ENCODE results near the gene MUC21.

MUC21 gene

DNA sequence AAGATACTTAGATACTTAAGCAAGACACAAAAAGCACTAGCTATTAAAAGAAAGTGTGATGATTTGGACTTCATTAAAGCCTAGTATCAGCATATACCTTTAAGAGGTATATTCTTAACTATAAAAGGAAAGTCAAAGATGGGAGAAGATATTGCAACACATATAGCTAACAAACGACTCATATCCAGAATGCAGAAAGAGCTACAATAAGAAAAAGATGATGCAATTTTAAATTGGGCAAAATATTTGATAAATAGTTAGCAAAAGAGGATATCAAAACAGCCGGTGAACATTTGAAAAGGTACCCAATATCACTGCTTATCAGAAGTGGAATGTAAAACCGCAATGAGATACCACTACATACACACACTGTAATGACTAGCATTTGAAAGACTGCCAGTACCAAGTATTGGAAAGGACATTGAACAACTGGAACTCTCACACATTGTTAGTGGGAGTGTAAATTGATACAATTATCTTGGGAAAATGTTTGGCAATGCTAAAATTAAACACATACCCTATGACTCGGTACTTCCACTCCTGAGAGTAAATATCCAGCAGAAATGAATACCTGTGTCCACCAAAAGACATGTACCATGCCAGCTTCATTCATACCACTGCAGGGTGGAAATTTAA is 52.5 kb downstream of the MUC21 start:
- H3K36me3 ChIP-seq (ENCODE audit: insufficient read depth, low read length): no peaks in the 10 kb centered on the region
- H3K4me3 ChIP-seq (ENCODE audit: low read length, poor library complexity, severe bottlenecking): no peak overlapping the region
- no peaks in the 10 kb centered on the region for H3K9me2 ChIP-seq (replicated peaks; ENCODE audit: low read depth, low read length)
- no peak overlapping the region for H2AFZ ChIP-seq (ENCODE audit: low read length)
- no peaks in the 10 kb centered on the region for H4K20me1 ChIP-seq (ENCODE audit: insufficient read depth, low read length, poor library complexity, severe bottlenecking)
- H3K79me2 ChIP-seq (ENCODE audit: insufficient read depth, low read length): no peaks in the 10 kb centered on the region
- TF ChIP-seq, protein P1, sequence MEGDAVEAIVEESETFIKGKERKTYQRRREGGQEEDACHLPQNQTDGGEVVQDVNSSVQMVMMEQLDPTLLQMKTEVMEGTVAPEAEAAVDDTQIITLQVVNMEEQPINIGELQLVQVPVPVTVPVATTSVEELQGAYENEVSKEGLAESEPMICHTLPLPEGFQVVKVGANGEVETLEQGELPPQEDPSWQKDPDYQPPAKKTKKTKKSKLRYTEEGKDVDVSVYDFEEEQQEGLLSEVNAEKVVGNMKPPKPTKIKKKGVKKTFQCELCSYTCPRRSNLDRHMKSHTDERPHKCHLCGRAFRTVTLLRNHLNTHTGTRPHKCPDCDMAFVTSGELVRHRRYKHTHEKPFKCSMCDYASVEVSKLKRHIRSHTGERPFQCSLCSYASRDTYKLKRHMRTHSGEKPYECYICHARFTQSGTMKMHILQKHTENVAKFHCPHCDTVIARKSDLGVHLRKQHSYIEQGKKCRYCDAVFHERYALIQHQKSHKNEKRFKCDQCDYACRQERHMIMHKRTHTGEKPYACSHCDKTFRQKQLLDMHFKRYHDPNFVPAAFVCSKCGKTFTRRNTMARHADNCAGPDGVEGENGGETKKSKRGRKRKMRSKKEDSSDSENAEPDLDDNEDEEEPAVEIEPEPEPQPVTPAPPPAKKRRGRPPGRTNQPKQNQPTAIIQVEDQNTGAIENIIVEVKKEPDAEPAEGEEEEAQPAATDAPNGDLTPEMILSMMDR (conservative IDR thresholded peaks at IDR 0.05; ENCODE audit: low read length): no peak
- no peak for TF ChIP-seq EZH2phosphoT487 (IDR thresholded peaks at IDR 0.05; ENCODE audit: borderline replicate concordance)
- no peaks in the 10 kb centered on the region for H3K27me3 ChIP-seq (ENCODE audit: insufficient read depth, low read length, poor library complexity, severe bottlenecking)
- no peak overlapping the region for H3K4me2 ChIP-seq (ENCODE audit: low read depth, low read length, poor library complexity, severe bottlenecking)
- no peaks in the 10 kb centered on the region for H3F3A ChIP-seq (ENCODE audit: low read depth)
- no peaks in the 10 kb centered on the region for H3K4me1 ChIP-seq (ENCODE audit: insufficient read depth, low read length, poor library complexity, severe bottlenecking)
- no peak overlapping the region for H3K9ac ChIP-seq (ENCODE audit: low read depth, low read length, poor library complexity, severe bottlenecking)
- H3K9me3 ChIP-seq (ENCODE audit: insufficient read depth, low read depth, low read length): no peaks in the 10 kb centered on the region

DNA sequence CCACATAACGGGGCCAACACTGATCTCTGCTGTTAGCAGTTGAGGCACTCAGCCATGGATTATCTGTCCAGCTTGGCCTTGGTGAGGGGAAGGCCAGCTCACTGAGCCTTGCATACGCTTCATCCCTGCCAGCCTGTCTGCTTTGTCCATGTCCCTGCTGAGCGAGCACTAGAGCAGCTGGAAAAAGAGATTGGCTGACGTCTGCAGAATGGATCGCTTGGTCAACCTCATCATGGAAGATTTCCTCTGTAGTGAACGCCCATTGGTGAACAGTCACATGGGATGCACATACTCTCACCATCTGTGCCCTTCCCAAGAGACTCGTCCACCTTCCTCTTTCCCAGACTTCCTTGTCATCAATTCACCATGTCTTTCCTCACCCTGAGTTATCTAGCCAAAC is 53.7 kb downstream of the MUC21 start:
- Histone ChIP-seq H3K4me2 (ENCODE audit: low read depth, low read length, poor library complexity, severe bottlenecking) (no peak overlapping the region), H3K9ac (ENCODE audit: low read depth, low read length, poor library complexity, severe bottlenecking) (no peak overlapping the region), H3K27me3 (ENCODE audit: insufficient read depth, low read length, poor library complexity, severe bottlenecking) (no peaks in the 10 kb centered on the region), H3K36me3 (ENCODE audit: insufficient read depth, low read length) (no peaks in the 10 kb centered on the region), H4K20me1 (ENCODE audit: insufficient read depth, low read length, poor library complexity, severe bottlenecking) (no peaks in the 10 kb centered on the region), H2AFZ (ENCODE audit: low read length) (no peak overlapping the region), H3K4me3 (ENCODE audit: low read length, poor library complexity, severe bottlenecking) (no peak overlapping the region), H3K9me2 (replicated peaks; ENCODE audit: low read depth, low read length) (no peaks in the 10 kb centered on the region), H3F3A (ENCODE audit: low read depth) (no peaks in the 10 kb centered on the region), H3K9me3 (ENCODE audit: insufficient read depth, low read depth, low read length) (no peaks in the 10 kb centered on the region), H3K4me1 (ENCODE audit: insufficient read depth, low read length, poor library complexity, severe bottlenecking) (no peaks in the 10 kb centered on the region), H3K79me2 (ENCODE audit: insufficient read depth, low read length) (no peaks in the 10 kb centered on the region)
- TF ChIP-seq, protein P1 (conservative IDR thresholded peaks at IDR 0.05; ENCODE audit: low read length): no peak
- no peak for TF ChIP-seq EZH2phosphoT487 (IDR thresholded peaks at IDR 0.05; ENCODE audit: borderline replicate concordance)

DNA sequence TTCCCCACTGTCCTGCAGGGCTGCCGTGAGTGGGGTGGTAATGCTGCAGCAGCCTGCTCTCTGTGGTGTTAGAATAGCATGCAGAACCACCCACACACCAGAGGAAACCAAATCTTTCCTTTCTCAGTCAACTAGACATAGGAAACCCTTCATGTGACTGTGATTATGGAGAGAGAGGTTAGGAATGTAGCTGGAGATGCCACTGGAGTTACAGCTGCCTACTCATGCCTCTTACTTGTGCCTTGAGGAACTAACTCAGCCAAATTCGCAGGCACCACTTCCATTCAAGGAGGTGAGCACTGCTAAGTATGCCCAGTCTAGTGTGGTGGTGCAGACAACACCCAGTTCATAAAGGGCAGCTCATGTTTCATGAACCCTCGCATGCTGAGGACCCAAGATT is 54.2 kb downstream of the MUC21 start:
- Histone ChIP-seq H2AFZ (ENCODE audit: low read length) (no peak overlapping the region), H3K9me2 (replicated peaks; ENCODE audit: low read depth, low read length) (no peaks in the 10 kb centered on the region), H3K27me3 (ENCODE audit: insufficient read depth, low read length, poor library complexity, severe bottlenecking) (no peaks in the 10 kb centered on the region), H3K9ac (ENCODE audit: low read depth, low read length, poor library complexity, severe bottlenecking) (no peak overlapping the region), H3K4me3 (ENCODE audit: low read length, poor library complexity, severe bottlenecking) (no peak overlapping the region), H3F3A (ENCODE audit: low read depth) (no peaks in the 10 kb centered on the region), H3K4me2 (ENCODE audit: low read depth, low read length, poor library complexity, severe bottlenecking) (no peak overlapping the region), H3K36me3 (ENCODE audit: insufficient read depth, low read length) (no peaks in the 10 kb centered on the region), H3K79me2 (ENCODE audit: insufficient read depth, low read length) (no peaks in the 10 kb centered on the region), H3K9me3 (ENCODE audit: insufficient read depth, low read depth, low read length) (no peaks in the 10 kb centered on the region), H3K4me1 (ENCODE audit: insufficient read depth, low read length, poor library complexity, severe bottlenecking) (no peaks in the 10 kb centered on the region), H4K20me1 (ENCODE audit: insufficient read depth, low read length, poor library complexity, severe bottlenecking) (no peaks in the 10 kb centered on the region)
- no peak for TF ChIP-seq EZH2phosphoT487 (IDR thresholded peaks at IDR 0.05; ENCODE audit: borderline replicate concordance)
- TF ChIP-seq, protein P1 (conservative IDR thresholded peaks at IDR 0.05; ENCODE audit: low read length): no peak

All from Loucy (cell line).